NCI-H2171 treated with DMSO at 0.1 percent for 48 hours (cell line): Measurements from ENCODE around the gene MRPS15.
A peak's percentile ranks its signal among the peaks of the same experiment; 100 is the strongest.

Experiments used
- DNase-seq: peaks from one replicate; lab custom pipeline; 2025; lab: John Stamatoyannopoulos, UW

Gene MRPS15

GRCh38 chr1:36420409-36420808 lies 43.8 kb downstream of the MRPS15 start:
- DNase-seq, result no peak

- no peak for DNase-seq
These were observed 44.6 kb downstream of the MRPS15 start for GRCh38 chr1:36419569-36419968.

GRCh38 chr1:36419140-36419539 lies 45.0 kb downstream of the MRPS15 start:
- no peak for DNase-seq

GRCh38 chr1:36417931-36418330 lies 46.3 kb downstream of the MRPS15 start:
- DNase-seq, result no peak

- peak; percentile 4 for DNase-seq
These were observed 48.4 kb downstream of the MRPS15 start for GRCh38 chr1:36415661-36416326.

- DNase-seq, result no peak
These were observed 49.8 kb downstream of the MRPS15 start for GRCh38 chr1:36414384-36414783.

- DNase-seq, result peak; percentile 53
These were observed 52.2 kb downstream of the MRPS15 start for GRCh38 chr1:36411674-36412648.

GRCh38 chr1:36408479-36408878 lies 55.7 kb downstream of the MRPS15 start:
- no peak for DNase-seq

GRCh38 chr1:36406440-36406839 lies 57.7 kb downstream of the MRPS15 start:
- DNase-seq, result no peak
